Activated naive CD4-positive, alpha-beta T cell treated with anti-CD3 and anti-CD28 coated beads for 36 hours (primary cell): ENCODE measurements around the gene ACOT8. TPM values are rescaled to one million over a fixed set of nuclear protein-coding genes. Genes with fewer than 3 reads are reported as not detected.
"Not testable (repeated sequence)": the region's sequence is repeated elsewhere in the genome, so short reads cannot be mapped to it uniquely, and the experiment has no call there.

Source experiments
- CTCF ChIA-PET: fragments of 350-600 bp; sonication (Branson Sonifier 250); formaldehyde crosslinking; loops from one replicate; lab custom pipeline; 2021; ENCODE audit warnings: antibody characterized with exemption; lab: Charles Lee
- DNase-seq: peaks from one replicate; pipeline ENCODE4 v3.0.0-alpha.2; 2020
- H3K27ac Mint-ChIP-seq: one replicate; pipeline ENCODE4 v1.8.0; 2021; ENCODE audit warnings: mild to moderate bottlenecking, mixed read lengths
- H3K27me3 Mint-ChIP-seq: one replicate; pipeline ENCODE4 v1.8.0; 2021; ENCODE audit warnings: low read depth, mixed read lengths
- H3K36me3 Mint-ChIP-seq: one replicate; pipeline ENCODE4 v1.8.0; 2021; ENCODE audit warnings: low read depth, mixed read lengths
- H3K4me1 Mint-ChIP-seq: one replicate; pipeline ENCODE4 v1.8.0; 2021; ENCODE audit warnings: low read depth, mixed read lengths
- H3K4me3 Mint-ChIP-seq: one replicate; pipeline ENCODE4 v1.8.0; 2021; ENCODE audit warnings: mild to moderate bottlenecking, moderate library complexity, mixed read lengths
- H3K9me3 Mint-ChIP-seq: one replicate; pipeline ENCODE4 v1.8.0; 2021; ENCODE audit warnings: mixed read lengths
- intact Hi-C: fragments of 100-400 bp; cut with micrococcal nuclease; formaldehyde crosslinking; loops from one replicate; pipeline ENCODE4 v1.15.1; 2023
- total RNA-seq, 2 experiments: library from RNA; stranded (reverse); gene quantifications; one replicate each; pipeline ENCODE4 v1.2.3, GENCODE V29; 2021

ACOT8 gene
- total RNA-seq, 2 experiments from 2014 or later, result 21.4 to 23.3 TPM

DNA sequence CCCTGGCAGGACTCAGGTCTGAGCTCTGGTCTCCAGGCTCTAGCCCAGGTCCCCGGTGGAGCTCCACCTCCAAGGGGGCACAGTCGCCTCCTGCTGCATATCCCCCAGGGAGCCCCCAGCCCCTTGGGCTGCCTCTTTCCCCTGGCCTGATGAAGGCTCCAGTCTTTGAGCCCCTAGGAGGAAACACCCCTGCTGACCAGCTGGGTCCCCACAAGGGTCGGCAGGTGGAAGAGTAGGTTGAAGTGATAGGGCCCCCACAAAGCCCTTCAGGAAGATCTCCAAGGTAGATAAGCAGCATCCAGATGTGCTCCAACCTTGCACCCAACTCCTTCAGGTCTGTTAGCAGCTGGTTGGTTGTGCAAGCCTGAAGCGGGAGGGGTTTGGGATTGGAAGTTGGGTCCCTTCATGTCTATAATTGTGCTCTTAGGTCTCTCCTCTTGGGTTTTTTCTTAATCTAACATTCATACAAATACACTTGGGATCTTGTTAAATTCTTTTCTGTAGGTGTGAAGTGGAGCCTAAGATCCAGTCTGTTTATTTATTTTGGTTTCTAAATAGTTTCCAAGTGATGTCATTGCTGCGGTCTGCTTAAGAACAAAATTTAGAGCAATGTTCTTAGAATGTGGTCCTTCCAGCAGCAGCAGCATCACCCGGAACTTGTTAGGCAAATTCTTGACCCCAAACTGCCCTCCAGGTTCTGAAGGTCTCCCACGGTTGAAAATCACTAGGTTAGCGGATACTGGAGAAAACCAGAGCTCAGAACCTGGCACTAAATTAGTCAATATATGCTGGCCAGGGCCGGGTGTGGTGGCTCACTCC, 39.6 kb downstream of the ACOT8 start:
- no peak overlapping the region for H3K27ac Mint-ChIP-seq
- H3K4me3 Mint-ChIP-seq, result no peak overlapping the region
- peaks cover 14% of the 10 kb centered on the region for H3K27me3 Mint-ChIP-seq
- intact Hi-C loops, result no loop called here
- no peaks in the 10 kb centered on the region for H3K9me3 Mint-ChIP-seq
- CTCF ChIA-PET, result interaction anchor here (0.6 to 1.6 kb wide), 2 partner anchors 19 to 82 kb away, joined by 3 read pairs; no protein-coding TSS in a partner anchor
- peaks cover 12% of the 10 kb centered on the region for H3K4me1 Mint-ChIP-seq
- DNase-seq, result no peak
- H3K36me3 Mint-ChIP-seq, result peaks cover 32% of the 10 kb centered on the region

DNA sequence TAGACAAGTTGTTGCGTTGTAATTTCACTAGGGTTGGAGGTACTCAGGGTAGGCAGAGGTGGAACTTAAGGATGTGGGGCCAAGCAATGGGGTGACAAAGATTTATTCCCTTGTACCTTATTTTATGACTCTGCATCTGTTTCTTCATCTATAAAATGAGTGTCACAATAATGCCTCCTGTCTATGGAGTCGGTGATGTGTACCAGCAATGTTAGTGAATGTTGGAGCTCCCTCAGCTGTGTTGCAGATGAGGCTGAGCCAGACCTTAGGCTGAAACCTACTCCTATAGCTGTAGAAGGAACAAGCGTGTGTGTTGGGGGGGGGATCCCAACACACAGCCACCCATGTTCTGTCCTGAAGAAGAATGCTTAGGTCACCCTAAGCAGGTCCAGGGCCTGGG, 40.2 kb downstream of the ACOT8 start:
- Mint-ChIP-seq H3K4me3 (no peak overlapping the region), H3K36me3 (peaks cover 35% of the 10 kb centered on the region), H3K27me3 (peaks cover 8% of the 10 kb centered on the region), H3K9me3 (no peaks in the 10 kb centered on the region), H3K27ac (no peak overlapping the region), H3K4me1 (peaks cover 16% of the 10 kb centered on the region)
- intact Hi-C loops, result no loop called here
- CTCF ChIA-PET, result interaction anchor here (0.6 to 1.6 kb wide), 2 partner anchors 18 to 81 kb away, joined by 3 read pairs; no protein-coding TSS in a partner anchor
- no peak for DNase-seq

DNA sequence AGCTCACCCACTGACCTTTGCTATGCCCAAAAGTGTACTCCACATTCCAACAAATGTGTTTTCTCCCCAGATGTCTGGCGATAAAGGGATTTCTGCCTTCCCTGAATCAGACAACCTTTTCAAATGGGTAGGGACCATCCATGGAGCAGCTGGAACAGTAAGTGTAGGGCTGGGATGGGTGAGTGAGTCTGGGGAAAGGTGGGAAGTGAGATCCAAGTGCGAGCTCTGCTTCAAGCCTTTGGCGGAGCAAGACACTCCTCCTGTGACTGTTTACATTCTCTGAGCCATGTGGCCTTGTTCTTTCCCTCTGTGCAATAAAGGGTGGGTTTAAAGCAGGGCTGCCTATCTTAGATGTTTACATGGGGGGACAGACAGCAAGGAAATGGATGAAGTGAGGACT, 42.9 kb downstream of the ACOT8 start:
- Mint-ChIP-seq H3K36me3 (peaks cover 50% of the 10 kb centered on the region), H3K27me3 (no peaks in the 10 kb centered on the region), H3K4me1 (peaks cover 17% of the 10 kb centered on the region), H3K27ac (no peak overlapping the region), H3K9me3 (no peaks in the 10 kb centered on the region), H3K4me3 (no peak overlapping the region)
- CTCF ChIA-PET, result interaction anchor here (1.4 to 2.3 kb wide), 2 partner anchors 8 to 10 kb away, joined by 4 to 11 read pairs; no protein-coding TSS in a partner anchor
- intact Hi-C loops, result no loop called here
- no peak for DNase-seq

DNA sequence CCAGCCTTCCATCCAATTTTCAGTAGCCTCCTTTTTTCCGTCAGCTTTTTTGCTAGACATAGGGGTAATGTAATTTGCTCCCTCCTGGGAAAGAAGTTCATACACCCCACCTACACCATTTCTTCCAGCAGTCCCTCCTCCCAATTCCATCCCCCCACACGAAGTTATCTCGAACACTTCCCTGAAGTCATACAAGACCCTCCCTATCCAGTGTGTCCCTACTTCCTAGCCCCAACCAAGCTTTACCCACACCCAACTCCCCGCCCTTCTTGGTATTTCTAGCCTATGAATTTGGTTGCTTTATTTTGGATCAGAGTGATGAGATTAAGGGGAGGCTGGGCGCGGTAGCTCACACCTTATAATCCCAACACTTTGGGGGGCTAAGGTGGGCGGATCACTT, 43.7 kb downstream of the ACOT8 start:
- DNase-seq, result no peak
- peaks cover 17% of the 10 kb centered on the region for H3K4me1 Mint-ChIP-seq
- intact Hi-C loops, result no loop called here
- no peak overlapping the region for H3K27ac Mint-ChIP-seq
- CTCF ChIA-PET, result interaction anchor here (1.3 to 2.3 kb wide), 3 partner anchors 9 to 14 kb away, joined by 4 to 11 read pairs (median 5); no protein-coding TSS in a partner anchor
- H3K27me3 Mint-ChIP-seq, result no peaks in the 10 kb centered on the region
- H3K36me3 Mint-ChIP-seq, result peaks cover 51% of the 10 kb centered on the region
- H3K9me3 Mint-ChIP-seq, result no peaks in the 10 kb centered on the region
- peak overlapping the region; percentile 94 for H3K4me3 Mint-ChIP-seq

DNA sequence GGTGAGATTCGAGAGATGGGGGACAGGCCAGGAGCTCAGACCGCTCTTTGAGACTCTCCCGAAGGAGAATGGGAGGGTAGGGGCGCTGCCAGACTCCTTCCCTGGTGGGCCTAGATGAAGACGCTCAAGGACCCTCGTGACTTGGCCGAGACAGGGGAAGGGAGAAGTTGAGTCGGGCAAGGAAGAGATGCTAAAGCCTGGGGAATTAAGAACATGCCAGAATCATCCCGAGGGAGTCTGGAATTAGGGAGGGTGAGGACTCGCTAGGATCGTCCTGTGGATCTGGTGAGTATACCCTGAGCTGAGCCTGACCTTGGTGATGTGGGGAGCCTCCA, 44.2 kb downstream of the ACOT8 start:
- DNase-seq, result no peak
- Mint-ChIP-seq H3K27ac (peak overlapping the region; percentile 80), H3K9me3 (no peaks in the 10 kb centered on the region), H3K4me1 (peaks cover 17% of the 10 kb centered on the region), H3K36me3 (peaks cover 53% of the 10 kb centered on the region), H3K27me3 (no peaks in the 10 kb centered on the region), H3K4me3 (peak overlapping the region; percentile 94)
- intact Hi-C loops, result no loop called here
- CTCF ChIA-PET, result interaction anchor here (1.3 to 2.3 kb wide), 3 partner anchors 9 to 13 kb away, joined by 4 to 11 read pairs (median 5); no protein-coding TSS in a partner anchor

DNA sequence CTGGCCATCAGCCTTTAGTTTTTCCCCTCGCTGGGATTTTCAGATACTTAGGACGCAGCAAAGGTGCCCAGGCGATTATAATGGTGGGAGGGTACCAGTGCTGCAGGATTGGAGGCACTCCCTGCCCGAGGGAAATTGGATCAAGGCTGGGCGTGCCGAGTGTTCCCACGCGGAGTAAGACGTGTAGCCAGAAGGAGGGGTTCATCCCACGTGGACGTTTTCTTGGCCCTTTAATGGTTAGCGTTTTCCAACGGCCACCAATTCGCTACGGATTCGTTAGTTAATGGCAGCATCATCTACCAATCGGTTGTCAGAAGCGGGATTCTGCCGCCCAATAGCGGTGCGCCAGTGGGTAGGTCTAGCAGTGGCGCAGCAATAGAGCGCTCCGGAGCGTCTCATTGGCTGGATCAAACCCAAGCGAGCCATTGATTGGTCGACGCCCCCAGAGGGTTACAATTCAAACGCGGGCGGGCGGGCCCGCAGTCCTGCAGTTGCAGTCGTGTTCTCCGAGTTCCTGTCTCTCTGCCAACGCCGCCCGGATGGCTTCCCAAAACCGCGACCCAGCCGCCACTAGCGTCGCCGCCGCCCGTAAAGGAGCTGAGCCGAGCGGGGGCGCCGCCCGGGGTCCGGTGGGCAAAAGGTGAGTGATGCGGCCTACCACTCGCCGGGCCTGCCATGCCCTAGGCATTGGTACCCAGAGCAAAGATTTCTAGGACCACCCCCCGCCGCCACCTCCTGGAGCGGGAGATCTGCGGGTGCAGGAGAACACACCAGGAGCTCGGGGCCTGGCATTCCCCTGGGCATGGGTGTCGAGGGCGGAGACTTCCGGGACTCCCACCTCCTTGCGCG, 44.8 kb downstream of the ACOT8 start, which contains the start of gene UBE2C:
TSS of gene UBE2C (plus strand) at position 488 of the 849 bp plus-strand sequence. CDS start at position 540, 52 bp downstream.
- peak within 1 kb of the TSS; percentile 82 for H3K27ac Mint-ChIP-seq
- no peaks in the 10 kb centered on the region for H3K9me3 Mint-ChIP-seq
- H3K27me3 Mint-ChIP-seq, result no peaks in the 10 kb centered on the region
- H3K4me1 Mint-ChIP-seq, result peaks cover 17% of the 10 kb centered on the region
- intact Hi-C loops, result loop anchor here (1.0 kb wide), 5 partner anchors 45 to 160 kb away; partner anchors contain the start of genes ACOT8, ZNF335, ZSWIM1 and ZSWIM3
- H3K36me3 Mint-ChIP-seq, result peaks cover 55% of the 10 kb centered on the region
- peak within 1 kb of the TSS; percentile 94 for H3K4me3 Mint-ChIP-seq
- peak; percentile 98 for DNase-seq
- CTCF ChIA-PET, result interaction anchor here (1.3 to 1.4 kb wide), 2 partner anchors 10 to 13 kb away, joined by 4 to 5 read pairs; no protein-coding TSS in a partner anchor

DNA sequence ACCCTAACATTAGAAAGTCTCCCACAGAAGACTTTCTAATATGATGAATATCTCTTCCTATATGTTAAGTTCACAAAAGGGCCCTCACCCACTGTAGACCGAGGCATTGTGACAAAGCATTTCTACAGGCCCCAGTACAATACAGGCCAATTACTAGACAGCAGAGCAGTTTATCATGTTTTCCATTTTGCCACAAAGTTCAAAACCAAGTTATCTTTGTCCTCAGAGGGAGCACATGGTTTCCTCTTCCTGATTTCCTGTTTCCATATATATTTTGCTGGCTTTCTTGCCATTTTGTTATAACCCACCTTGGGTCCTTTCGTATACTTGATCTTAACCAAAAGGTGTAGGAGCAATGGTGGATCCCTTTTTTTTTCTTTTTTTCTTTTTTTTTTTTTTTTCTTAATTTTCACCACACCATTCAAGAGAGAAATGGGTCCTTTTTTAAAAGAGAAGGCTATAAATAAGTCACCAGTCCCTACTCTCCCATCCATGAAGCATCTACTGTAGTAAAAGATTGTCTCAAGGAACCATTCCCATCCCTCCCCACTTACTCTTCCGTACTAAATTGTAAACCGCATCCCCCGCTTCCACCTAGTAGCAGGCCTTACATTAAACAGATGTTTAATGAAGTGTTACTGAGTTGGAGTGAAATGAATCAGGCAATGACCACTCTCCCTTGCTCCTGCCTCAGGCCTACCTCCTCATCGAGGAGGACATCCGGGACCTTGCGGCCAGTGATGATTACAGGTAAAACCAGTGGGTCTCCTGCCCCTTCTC, 46.8 kb downstream of the ACOT8 start:
- H3K36me3 Mint-ChIP-seq, result peaks cover 42% of the 10 kb centered on the region
- CTCF ChIA-PET, result no interaction called here
- no peak overlapping the region for H3K27ac Mint-ChIP-seq
- intact Hi-C loops, result no loop called here
- no peak overlapping the region for H3K4me3 Mint-ChIP-seq
- no peaks in the 10 kb centered on the region for H3K9me3 Mint-ChIP-seq
- no peaks in the 10 kb centered on the region for H3K27me3 Mint-ChIP-seq
- peaks cover 14% of the 10 kb centered on the region for H3K4me1 Mint-ChIP-seq
- DNase-seq, result no peak

DNA sequence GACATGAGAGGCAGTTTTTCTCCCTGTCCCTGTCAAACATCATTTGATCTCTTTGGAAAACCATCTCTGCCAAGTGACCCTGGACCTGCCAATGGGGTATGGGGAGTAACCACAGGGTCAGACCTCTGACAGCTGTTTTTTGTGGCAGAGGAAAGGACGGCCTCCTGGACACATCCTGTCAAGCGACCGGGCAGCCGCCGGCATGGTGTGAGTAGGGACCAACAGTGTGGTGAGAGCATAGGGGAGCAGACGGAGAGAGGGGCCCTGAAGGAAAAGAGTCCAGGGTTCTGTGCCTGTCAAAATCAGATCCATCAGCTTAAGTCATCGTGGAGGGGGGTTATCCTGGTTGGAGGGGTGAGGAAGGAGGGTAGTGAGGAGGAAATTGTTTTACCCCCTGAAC, 55.3 kb downstream of the ACOT8 start:
- Mint-ChIP-seq H3K27ac (no peak overlapping the region), H3K4me3 (no peak overlapping the region), H3K36me3 (peaks cover 8% of the 10 kb centered on the region), H3K9me3 (no peaks in the 10 kb centered on the region), H3K4me1 (peaks cover 10% of the 10 kb centered on the region), H3K27me3 (no peaks in the 10 kb centered on the region)
- intact Hi-C loops, result no loop called here
- CTCF ChIA-PET, result interaction anchor here (0.6 to 1.3 kb wide), 2 partner anchors 31 to 484 kb away, joined by 3 to 5 read pairs; no protein-coding TSS in a partner anchor
- DNase-seq, result no peak

DNA sequence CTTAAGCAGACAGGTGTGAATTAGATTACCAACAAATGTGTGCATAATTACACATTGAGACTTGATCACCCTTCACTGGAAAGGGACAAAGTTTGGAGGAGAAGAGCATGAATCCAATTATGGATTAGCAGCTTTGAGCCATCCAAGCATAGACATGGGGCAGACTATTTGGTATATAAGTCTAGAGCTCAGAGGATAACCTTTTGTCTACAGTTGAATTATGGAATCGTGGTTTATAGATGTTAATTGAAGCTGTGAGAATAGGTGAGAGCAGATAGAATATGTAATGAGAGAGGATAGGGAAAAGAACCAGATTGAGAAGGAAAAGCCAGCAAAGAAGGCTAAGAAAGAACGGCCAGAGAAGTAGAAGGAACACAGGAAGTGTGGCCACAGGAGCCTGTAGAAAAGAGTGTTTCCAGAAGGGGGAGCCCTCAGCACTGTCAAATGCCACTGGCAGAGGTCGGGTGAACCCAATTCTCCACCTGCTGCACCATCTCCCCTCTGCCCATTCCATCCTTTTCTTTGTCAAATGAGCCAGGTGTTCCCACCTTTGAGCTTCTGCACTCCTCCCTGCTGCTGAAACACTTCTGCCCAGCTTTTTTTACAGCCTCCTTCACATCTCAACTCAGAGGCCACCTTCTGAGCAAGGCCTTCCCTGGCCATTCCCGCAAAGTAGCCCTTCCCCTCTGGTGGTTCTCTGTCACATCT, 58.1 kb downstream of the ACOT8 start:
- H3K4me1 Mint-ChIP-seq, result peaks cover 10% of the 10 kb centered on the region
- CTCF ChIA-PET, result interaction anchor here (0.5 to 2.7 kb wide), 38 partner anchors 8 to 437 kb away, joined by 3 to 24 read pairs (median 4); partner anchors contain the start of genes CTSA, NEURL2, PCIF1 and UBE2C
- H3K9me3 Mint-ChIP-seq, result no peaks in the 10 kb centered on the region
- H3K27me3 Mint-ChIP-seq, result no peaks in the 10 kb centered on the region
- DNase-seq, result peak; percentile 82
- intact Hi-C loops, result loop anchor here (1.0 to 5.0 kb wide), 5 partner anchors 82 to 216 kb away; partner anchors contain the start of genes PCIF1 and ZSWIM1
- peaks cover 10% of the 10 kb centered on the region for H3K36me3 Mint-ChIP-seq
- no peak overlapping the region for H3K4me3 Mint-ChIP-seq
- H3K27ac Mint-ChIP-seq, result no peak overlapping the region

DNA sequence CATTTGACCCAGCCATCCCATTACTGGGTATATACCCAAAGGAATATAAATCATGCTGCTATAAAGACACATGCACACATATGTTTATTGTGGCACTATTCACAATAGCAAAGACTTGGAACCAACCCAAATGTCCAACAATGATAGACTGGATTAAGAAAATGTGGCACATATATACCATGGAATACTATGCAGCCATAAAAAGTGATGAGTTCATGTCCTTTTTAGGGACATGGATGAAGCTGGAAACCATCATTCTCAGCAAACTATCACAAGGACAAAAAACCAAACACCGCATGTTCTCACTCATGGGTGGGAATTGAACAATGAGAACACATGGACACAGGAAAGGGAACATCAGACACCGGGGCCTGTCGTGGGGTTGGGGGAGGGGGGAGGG, 59.2 kb downstream of the ACOT8 start:
- H3K9me3 Mint-ChIP-seq, DNase-seq, H3K27ac Mint-ChIP-seq, H3K27me3 Mint-ChIP-seq, H3K4me3 Mint-ChIP-seq: not testable (repeated sequence)
- intact Hi-C loops, result loop anchor here (2.0 to 5.0 kb wide), 3 partner anchors 134 to 217 kb away; partner anchors contain the start of gene PCIF1
- CTCF ChIA-PET, result interaction anchor here (0.9 to 1.9 kb wide), 7 partner anchors 33 to 287 kb away, joined by 3 to 5 read pairs (median 4); partner anchors contain the start of genes CTSA and NEURL2
- Mint-ChIP-seq H3K36me3 (peaks cover 12% of the 10 kb centered on the region), H3K4me1 (peaks cover 11% of the 10 kb centered on the region)
